H9 (cell line): ENCODE measurements around the gene VWF. TPM values are rescaled to one million over a fixed set of nuclear protein-coding genes. Genes with fewer than 3 reads are reported as not detected.

ENCODE experiments used
- DNase-seq: peaks from one replicate; pipeline ENCODE4 v3.0.0-alpha.2; 2017
- H2AFZ ChIP-seq: one replicate; pipeline ENCODE4 v1.6.1; 2013; ENCODE audit warnings: mild to moderate bottlenecking, low read length, control low read depth, moderate library complexity
- H2AK5ac ChIP-seq: 2 replicates; pipeline ENCODE4 v1.6.1; 2013; ENCODE audit warnings: low read length, control low read depth, mixed read lengths; ENCODE audit not compliant: insufficient read length
- H2BK120ac ChIP-seq: one replicate; pipeline ENCODE4 v1.6.1; 2013; ENCODE audit warnings: low read depth, mild to moderate bottlenecking, low read length, control low read depth, inconsistent platforms; ENCODE audit not compliant: poor library complexity, severe bottlenecking
- H2BK12ac ChIP-seq: 2 replicates; pipeline ENCODE4 v1.6.1; 2013; ENCODE audit warnings: low read length, control low read depth, mixed read lengths, low read depth; ENCODE audit not compliant: insufficient read length
- H2BK15ac ChIP-seq: 2 replicates; pipeline ENCODE4 v1.6.1; 2013; ENCODE audit warnings: low read depth, low read length, control low read depth
- H2BK20ac ChIP-seq: one replicate; pipeline ENCODE4 v1.6.1; 2013; ENCODE audit warnings: low read depth, mild to moderate bottlenecking, low read length, control low read depth, inconsistent platforms; ENCODE audit not compliant: poor library complexity, severe bottlenecking
- H2BK5ac ChIP-seq: 2 replicates; pipeline ENCODE4 v1.6.1; 2013; ENCODE audit warnings: low read length, control low read depth, mixed read lengths; ENCODE audit not compliant: insufficient read length
- H3K14ac ChIP-seq: 2 replicates; pipeline ENCODE4 v1.6.1; 2013; ENCODE audit warnings: low read length, control low read depth; ENCODE audit not compliant: insufficient read depth
- H3K18ac ChIP-seq: 2 replicates; pipeline ENCODE4 v1.6.1; 2013; ENCODE audit warnings: low read depth, mild to moderate bottlenecking, mixed read lengths, low read length, control low read depth; ENCODE audit not compliant: insufficient read length
- H3K23ac ChIP-seq: 2 replicates; pipeline ENCODE4 v1.6.1; 2013; ENCODE audit warnings: low read length, control low read depth, mixed read lengths, low read depth; ENCODE audit not compliant: insufficient read length
- H3K23me2 ChIP-seq: 2 replicates; pipeline ENCODE4 v1.6.1; 2013; ENCODE audit warnings: low read depth, mild to moderate bottlenecking, mixed read lengths, low read length, control low read depth; ENCODE audit not compliant: insufficient read length, poor library complexity, severe bottlenecking
- H3K27ac ChIP-seq: 2 replicates; pipeline ENCODE4 v1.5.1; 2013; ENCODE audit warnings: low read length, control low read depth, mixed read lengths, low read depth; ENCODE audit not compliant: insufficient read length
- H3K27me3 ChIP-seq: 2 replicates; pipeline ENCODE4 v1.6.1; 2013; ENCODE audit warnings: low read length, control low read depth, inconsistent platforms; ENCODE audit not compliant: insufficient read depth
- H3K4ac ChIP-seq: 2 replicates; pipeline ENCODE4 v1.6.1; 2013; ENCODE audit warnings: low read depth, mild to moderate bottlenecking, control low read depth, inconsistent platforms, low read length, moderate library complexity
- H3K4me1 ChIP-seq: 2 replicates; pipeline ENCODE4 v1.6.1; 2013; ENCODE audit warnings: low read length, control low read depth, inconsistent platforms; ENCODE audit not compliant: insufficient read depth
- H3K4me2 ChIP-seq: 2 replicates; pipeline ENCODE4 v1.6.1; 2013; ENCODE audit warnings: low read length, control low read depth, mixed read lengths; ENCODE audit not compliant: insufficient read length, insufficient read depth
- H3K56ac ChIP-seq: 2 replicates; pipeline ENCODE4 v1.6.1; 2013; ENCODE audit warnings: low read depth, mild to moderate bottlenecking, mixed read lengths, low read length, control low read depth; ENCODE audit not compliant: insufficient read length
- H3K79me1 ChIP-seq: 2 replicates; pipeline ENCODE4 v1.6.1; 2013; ENCODE audit warnings: low read depth, mild to moderate bottlenecking, moderate library complexity, low read length, control low read depth, inconsistent platforms; ENCODE audit not compliant: insufficient read depth, poor library complexity, severe bottlenecking
- H3K79me2 ChIP-seq: 2 replicates; pipeline ENCODE4 v1.6.1; 2013; ENCODE audit warnings: low read length, control low read depth, inconsistent platforms; ENCODE audit not compliant: insufficient read depth
- H3K9ac ChIP-seq: 2 replicates; pipeline ENCODE4 v1.6.1; 2013; ENCODE audit warnings: low read length, control low read depth, mixed read lengths; ENCODE audit not compliant: insufficient read length; ENCODE audit errors: extremely low read depth
- H3K9me3 ChIP-seq: one replicate; pipeline ENCODE4 v1.6.1; 2013; ENCODE audit warnings: low read depth, low read length, inconsistent platforms; ENCODE audit not compliant: control insufficient read depth
- H3T11ph ChIP-seq: one replicate; pipeline ENCODE4 v1.6.1; 2013; ENCODE audit warnings: mild to moderate bottlenecking, low read length, control low read depth, inconsistent platforms
- H4K20me1 ChIP-seq: one replicate; pipeline ENCODE4 v1.6.1; 2013; ENCODE audit not compliant: control insufficient read depth, insufficient read length, insufficient read depth
- H4K5ac ChIP-seq: 2 replicates; pipeline ENCODE4 v1.6.1; 2013; ENCODE audit warnings: low read depth, mild to moderate bottlenecking, mixed read lengths, low read length, control low read depth; ENCODE audit not compliant: insufficient read length
- H4K8ac ChIP-seq: replicated peaks from 2 replicates; pipeline ENCODE4 v1.6.1; 2013; ENCODE audit warnings: low read length, control low read depth, mixed read lengths, low read depth; ENCODE audit not compliant: insufficient read length
- H4K91ac ChIP-seq: 2 replicates; pipeline ENCODE4 v1.6.1; 2013; ENCODE audit warnings: low read depth, mild to moderate bottlenecking, moderate library complexity, mixed read lengths, low read length, control low read depth; ENCODE audit not compliant: insufficient read length
- H3K27ac Mint-ChIP-seq, 3 experiments: 2 replicates in 2 of 3; 3 replicates in 1 of 3; pipeline ENCODE4 v1.8.0; 2020 to 2021; ENCODE audit warnings: mixed read lengths in 3 of 3, mild to moderate bottlenecking in 1 of 3, moderate library complexity in 1 of 3
- H3K27me3 Mint-ChIP-seq: 2 replicates; pipeline ENCODE4 v1.8.0; 2021; ENCODE audit warnings: low read depth, mild to moderate bottlenecking, moderate library complexity, mixed read lengths
- H3K36me3 Mint-ChIP-seq, 3 experiments: 2 replicates in 2 of 3; 3 replicates in 1 of 3; pipeline ENCODE4 v1.8.0; 2020 to 2021; ENCODE audit warnings: low read depth in 3 of 3, mixed read lengths in 3 of 3; ENCODE audit not compliant: insufficient read depth in 1 of 3
- H3K4me1 Mint-ChIP-seq, 2 experiments: 2 replicates each; pipeline ENCODE4 v1.8.0; 2020; ENCODE audit warnings: mixed read lengths in 2 of 2
- H3K4me3 Mint-ChIP-seq, 2 experiments: 2 replicates in 1 of 2; 3 replicates in 1 of 2; pipeline ENCODE4 v1.8.0; 2020 to 2021; ENCODE audit warnings: mild to moderate bottlenecking in 2 of 2, mixed read lengths in 2 of 2, moderate library complexity in 1 of 2
- H3K9me3 Mint-ChIP-seq, 2 experiments: 2 replicates in 1 of 2; 3 replicates in 1 of 2; pipeline ENCODE4 v1.8.0; 2020; ENCODE audit warnings: mild to moderate bottlenecking in 2 of 2, mixed read lengths in 2 of 2, moderate library complexity in 1 of 2
- WGBS: extraction: QIAGEN DNeasy Blood & Tissue Kit; methylation state at CpG from one replicate; pipeline ENCODE4 v1.1.7; 2013; ENCODE audit warnings: missing lambda C conversion rate, low lambda C conversion rate, mixed read lengths; ENCODE audit not compliant: insufficient read length; ENCODE audit errors: extremely low coverage; 5-methylcytosine and 5-hydroxymethylcytosine counted together
- total RNA-seq: library from RNA; stranded (reverse); gene quantifications from 2 replicates; pipeline ENCODE4 v1.2.1, GENCODE V29; 2021
- TF ChIP-seq, protein P1 (sequence below): fragments of 200-600 bp; sonication (generic); conservative IDR thresholded peaks from 3 replicates; pipeline ENCODE4 v1.8.0; 2021; ENCODE audit warnings: antibody characterized with exemption, mild to moderate bottlenecking

VWF gene
- total RNA-seq, 1 experiment from 2014 or later, result 0.17 TPM

DNA sequence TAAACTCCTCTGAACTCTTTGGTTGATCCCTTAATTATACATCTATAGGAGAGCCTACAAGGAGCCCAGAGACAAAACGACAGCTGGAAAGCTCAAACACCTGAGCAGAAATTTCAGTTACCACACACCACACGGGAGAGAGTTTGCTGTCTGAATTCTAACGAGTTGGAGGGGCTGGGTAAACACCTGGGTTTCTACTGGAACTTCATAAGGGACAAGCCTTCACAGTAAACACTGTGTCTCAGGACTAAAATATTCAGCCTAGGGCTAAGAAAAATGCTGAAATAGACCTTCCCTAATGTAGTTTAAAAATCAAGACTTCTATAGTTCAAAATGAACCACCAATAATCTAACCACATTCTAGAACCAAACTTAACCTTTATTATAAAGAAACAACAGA lies 169.8 kb downstream of the VWF start:
- Histone ChIP-seq H2AK5ac (no peak overlapping the region), H4K20me1 (no peaks in the 10 kb centered on the region), H2BK5ac (no peak overlapping the region), H2BK15ac (no peak overlapping the region), H3T11ph (no peak overlapping the region), H3K4me1 (no peaks in the 10 kb centered on the region), H3K79me2 (no peaks in the 10 kb centered on the region), H3K9me3 (no peaks in the 10 kb centered on the region), H3K27me3 (no peaks in the 10 kb centered on the region), H2BK120ac (no peak overlapping the region), H3K23ac (no peak overlapping the region), H3K56ac (no peak overlapping the region), H3K79me1 (no peaks in the 10 kb centered on the region), H3K14ac (no peak overlapping the region), H3K4me2 (no peak overlapping the region), H3K18ac (no peak overlapping the region), H3K4ac (no peak overlapping the region), H4K91ac (no peak overlapping the region), H3K9ac (no peak overlapping the region), H4K8ac (no peak overlapping the region), H3K23me2 (no peaks in the 10 kb centered on the region), H3K27ac (no peak overlapping the region), H2BK20ac (no peak overlapping the region), H2BK12ac (no peak overlapping the region), H4K5ac (no peak overlapping the region), H2AFZ (no peak overlapping the region)
- TF ChIP-seq, protein P1, sequence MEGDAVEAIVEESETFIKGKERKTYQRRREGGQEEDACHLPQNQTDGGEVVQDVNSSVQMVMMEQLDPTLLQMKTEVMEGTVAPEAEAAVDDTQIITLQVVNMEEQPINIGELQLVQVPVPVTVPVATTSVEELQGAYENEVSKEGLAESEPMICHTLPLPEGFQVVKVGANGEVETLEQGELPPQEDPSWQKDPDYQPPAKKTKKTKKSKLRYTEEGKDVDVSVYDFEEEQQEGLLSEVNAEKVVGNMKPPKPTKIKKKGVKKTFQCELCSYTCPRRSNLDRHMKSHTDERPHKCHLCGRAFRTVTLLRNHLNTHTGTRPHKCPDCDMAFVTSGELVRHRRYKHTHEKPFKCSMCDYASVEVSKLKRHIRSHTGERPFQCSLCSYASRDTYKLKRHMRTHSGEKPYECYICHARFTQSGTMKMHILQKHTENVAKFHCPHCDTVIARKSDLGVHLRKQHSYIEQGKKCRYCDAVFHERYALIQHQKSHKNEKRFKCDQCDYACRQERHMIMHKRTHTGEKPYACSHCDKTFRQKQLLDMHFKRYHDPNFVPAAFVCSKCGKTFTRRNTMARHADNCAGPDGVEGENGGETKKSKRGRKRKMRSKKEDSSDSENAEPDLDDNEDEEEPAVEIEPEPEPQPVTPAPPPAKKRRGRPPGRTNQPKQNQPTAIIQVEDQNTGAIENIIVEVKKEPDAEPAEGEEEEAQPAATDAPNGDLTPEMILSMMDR, result no peak
- Mint-ChIP-seq H3K9me3 (no peaks in the 10 kb centered on the region; a peak in 1 of 5 replicates), H3K27me3 (peaks cover 21% of the 10 kb centered on the region), H3K4me3 (no peak overlapping the region), H3K27ac (no peak overlapping the region), H3K36me3 (no peaks in the 10 kb centered on the region; a peak in 1 of 7 replicates), H3K4me1 (0 out of 4 replicates have a peak, but pooled peaks cover 0 to 3% of the 10 kb centered on the region in 2 experiments)
- no CpG with 5 or more reads among the region's 3 CpGs for WGBS
- no peak for DNase-seq
